ENCODE measurements around the gene KHDRBS1.

DNA sequence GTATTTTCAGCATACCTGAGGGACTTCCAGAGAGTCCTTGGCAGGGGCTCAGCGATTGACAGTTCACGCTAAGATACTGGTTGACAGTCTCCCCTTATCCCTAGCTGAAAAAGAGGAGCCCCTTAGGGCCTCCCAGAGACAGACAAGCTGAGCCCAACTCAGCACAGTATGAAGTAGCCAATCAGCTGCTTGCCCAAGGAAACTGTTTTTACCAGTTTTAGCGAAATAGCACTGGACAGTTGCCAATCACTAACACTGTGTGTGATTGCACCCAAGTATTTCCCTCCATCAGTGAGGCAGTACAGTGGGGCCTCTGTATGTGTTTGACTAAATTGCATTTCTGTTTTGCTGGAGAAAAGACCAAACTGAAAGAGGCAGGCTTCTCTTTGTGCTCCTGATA lies 27.0 kb downstream of the KHDRBS1 start:
- TF ChIP-seq POLR2A (IDR thresholded peaks at IDR 0.05; ENCODE audit: low read length) (no peak), GATA1 (IDR thresholded peaks at IDR 0.05; ENCODE audit: low read depth, low read length) (no peak)

Measured in erythroblast (primary cell).